A673 (cell line): ENCODE results near the gene FAAH. TPM values are rescaled to one million over a fixed set of nuclear protein-coding genes. Genes with fewer than 3 reads are reported as not detected.

Experiments used
- BruUV-seq: library from RNA; stranded (reverse); fragments of 400-500 nt; replicated peaks from 2 replicates; lab custom pipeline; 2021; lab: Mats Ljungman, UMichigan
- CTCF ChIA-PET: fragments of 300-600 bp; sonication (Branson Sonifier 250); formaldehyde crosslinking; loops from one replicate; lab custom pipeline; 2022; ENCODE audit warnings: antibody characterized with exemption; lab: Charles Lee
- POLR2A ChIA-PET: fragments of 300-600 bp; sonication (Branson Sonifier 250); formaldehyde crosslinking; loops from one replicate; lab custom pipeline; 2022; ENCODE audit warnings: antibody characterized with exemption; ENCODE audit not compliant: low non-redundant PET; lab: Charles Lee
- DNase-seq: peaks from one replicate; pipeline ENCODE4 v3.0.0-alpha.2; 2015; ENCODE audit warnings: low spot score
- H3K27ac ChIP-seq: fragments of 200-600 bp; sonication (generic); 2 replicates; pipeline ENCODE4 v1.5.1; 2016; ENCODE audit warnings: mixed run types, low read depth, mild to moderate bottlenecking, mixed read lengths, antibody characterized with exemption, low read length; ENCODE audit not compliant: poor library complexity, severe bottlenecking
- H3K27me3 ChIP-seq: fragments of 200-600 bp; sonication (generic); replicated peaks from 2 replicates; pipeline ENCODE4 v1.6.1; 2017; ENCODE audit warnings: mixed run types, low read depth, mild to moderate bottlenecking, mixed read lengths, antibody characterized with exemption, low read length; ENCODE audit not compliant: insufficient read depth, poor library complexity
- H3K36me3 ChIP-seq: fragments of 200-600 bp; sonication (generic); 2 replicates; pipeline ENCODE4 v1.6.1; 2016; ENCODE audit warnings: mixed run types, mild to moderate bottlenecking, mixed read lengths, antibody characterized with exemption, low read length; ENCODE audit not compliant: insufficient read depth, poor library complexity, severe bottlenecking
- H3K4me1 ChIP-seq: fragments of 200-600 bp; sonication (generic); 2 replicates; pipeline ENCODE4 v1.6.1; 2017; ENCODE audit warnings: mixed run types, mild to moderate bottlenecking, mixed read lengths, antibody characterized with exemption, low read length; ENCODE audit not compliant: insufficient read depth, poor library complexity, severe bottlenecking
- H3K4me3 ChIP-seq: fragments of 200-600 bp; sonication (generic); 2 replicates; pipeline ENCODE4 v1.5.1; 2016; ENCODE audit warnings: low read depth, mixed run types, mild to moderate bottlenecking, mixed read lengths, low read length; ENCODE audit not compliant: poor library complexity, severe bottlenecking
- H3K9me3 ChIP-seq: fragments of 200-600 bp; sonication (generic); 2 replicates; pipeline ENCODE4 v1.6.1; 2016; ENCODE audit warnings: mixed run types, low read depth, mild to moderate bottlenecking, mixed read lengths, antibody characterized with exemption, low read length; ENCODE audit not compliant: poor library complexity, severe bottlenecking
- CTCF ChIP-seq: fragments of 300-800, 200-600 bp; sonication (generic); conservative IDR thresholded peaks from 2 replicates; pipeline ENCODE4 v1.5.1; 2017; ENCODE audit warnings: low read depth, mild to moderate bottlenecking, antibody characterized with exemption, low read length, moderate library complexity, mixed read lengths
- EZH2 ChIP-seq: fragments of 200-600 bp; sonication (generic); IDR thresholded peaks from 2 replicates; pipeline ENCODE4 v1.6.1; 2017; ENCODE audit warnings: borderline replicate concordance, low read depth, mild to moderate bottlenecking, mixed read lengths, antibody characterized with exemption, low read length; ENCODE audit not compliant: poor library complexity, severe bottlenecking
- intact Hi-C: fragments of 100-400 bp; cut with micrococcal nuclease; formaldehyde crosslinking; loops from one replicate; pipeline ENCODE4 v1.10.0; 2022; ENCODE audit not compliant: unreplicated experiment
- total RNA-seq: library from RNA; stranded (reverse); gene quantifications from 2 replicates; pipeline ENCODE4 v1.2.3, GENCODE V29; 2021

The FAAH gene
- total RNA-seq, 1 experiment from 2014 or later = 3.2 TPM

- Histone ChIP-seq H3K27ac (no peak overlapping the region), H3K4me1 (peaks cover 5% of the 10 kb centered on the region), H3K9me3 (no peaks in the 10 kb centered on the region), H3K27me3 (peaks cover 4% of the 10 kb centered on the region), H3K4me3 (no peak overlapping the region), H3K36me3 (no peaks in the 10 kb centered on the region)
- DNase-seq = peak; percentile 56
- ChIA-PET CTCF (interaction anchor here (0.7 kb wide), 1 partner anchor 243 kb away, joined by 3 read pairs; no protein-coding TSS in a partner anchor), POLR2A (no interaction called here)
- intact Hi-C loops = no loop called here
- TF ChIP-seq CTCF (no peak), EZH2 (no peak)
- no TSS peak for BruUV-seq
These were observed 8.0 kb downstream of the FAAH start for GRCh38 chr1:46401964-46402626.

- Histone ChIP-seq H3K36me3 (no peaks in the 10 kb centered on the region), H3K27me3 (peaks cover 2% of the 10 kb centered on the region), H3K4me1 (peaks cover 5% of the 10 kb centered on the region), H3K27ac (no peak overlapping the region), H3K4me3 (no peak overlapping the region), H3K9me3 (no peaks in the 10 kb centered on the region)
- no TSS peak for BruUV-seq
- ChIA-PET CTCF (no interaction called here), POLR2A (no interaction called here)
- intact Hi-C loops = no loop called here
- TF ChIP-seq CTCF = no peak
- TF ChIP-seq EZH2 = no peak
- DNase-seq = no peak
These were observed 9.8 kb downstream of the FAAH start for GRCh38 chr1:46403916-46404315.

- Histone ChIP-seq H3K27me3 (no peaks in the 10 kb centered on the region), H3K36me3 (no peaks in the 10 kb centered on the region), H3K27ac (no peak overlapping the region), H3K4me1 (peaks cover 5% of the 10 kb centered on the region), H3K9me3 (no peaks in the 10 kb centered on the region), H3K4me3 (no peak overlapping the region)
- no peak for TF ChIP-seq CTCF
- TF ChIP-seq EZH2 = no peak
- DNase-seq = no peak
- intact Hi-C loops = no loop called here
- ChIA-PET CTCF (no interaction called here), POLR2A (no interaction called here)
- BruUV-seq = no TSS peak
These were observed 10.5 kb downstream of the FAAH start for GRCh38 chr1:46404482-46405196.
